Lower lobe of right lung (tissue), 2 donors: ENCODE data around the gene RPA3. TPM values are rescaled to one million over a fixed set of nuclear protein-coding genes. Genes with fewer than 3 reads are reported as not detected.
A peak's percentile ranks its signal among the peaks of the same experiment; 100 is the strongest.

Source experiments
- ATAC-seq, 2 donors: fragments of 200-7000 bp; cut with Tn5 transposase; one replicate each; pipeline ENCODE4 v1.9.1; 2020 to 2022; ENCODE audit warnings: mild to moderate bottlenecking in 2 of 2, moderate library complexity in 2 of 2
- DNase-seq: peaks from one replicate; pipeline ENCODE4 v3.0.0-alpha.2; 2020
- H3K27ac ChIP-seq: fragments of 200-600 bp; one replicate; pipeline ENCODE4 v1.8.0; 2022
- H3K27me3 ChIP-seq: fragments of 200-600 bp; one replicate; pipeline ENCODE4 v1.8.0; 2022; ENCODE audit warnings: low read depth
- H3K36me3 ChIP-seq: fragments of 200-600 bp; one replicate; pipeline ENCODE4 v1.8.0; 2022; ENCODE audit warnings: mild to moderate bottlenecking
- H3K4me1 ChIP-seq: fragments of 200-600 bp; one replicate; pipeline ENCODE4 v1.8.0; 2022
- H3K4me3 ChIP-seq: fragments of 200-600 bp; one replicate; pipeline ENCODE4 v1.8.0; 2022; ENCODE audit warnings: mild to moderate bottlenecking
- H3K9me3 ChIP-seq: fragments of 200-600 bp; one replicate; pipeline ENCODE4 v1.8.0; 2022
- CTCF ChIP-seq: fragments of 200-600 bp; IDR thresholded peaks from one replicate; pipeline ENCODE4 v1.8.0; 2022; ENCODE audit warnings: antibody characterized with exemption, mild to moderate bottlenecking
- intact Hi-C: fragments of 100-400 bp; cut with DNase I; formaldehyde crosslinking; loops from one replicate; pipeline ENCODE4 v1.11.0; 2022
- total RNA-seq: library from RNA; stranded (reverse); fragmentation: NEBNext Ultra II Directional; extraction: Animal tissue kit (Norgen Biotek cat#: 25700); gene quantifications from one replicate; pipeline ENCODE4 v1.2.1, GENCODE V29; 2021
- donor health status: DM: no; HTN: yes; CAD: no; lungs with severe emphysema.

The RPA3 gene
- total RNA-seq, 1 donor from 2014 or later: 27.4 TPM

- H3K9me3 ChIP-seq: no peaks in the 10 kb centered on the region
- H3K36me3 ChIP-seq: no peaks in the 10 kb centered on the region
- H3K27ac ChIP-seq: peak overlapping the region; percentile 16
- H3K27me3 ChIP-seq: no peaks in the 10 kb centered on the region
- ATAC-seq (no peak), DNase-seq (no peak)
- no peak for TF ChIP-seq CTCF
- intact Hi-C loops: no loop called here
- peaks cover 16% of the 10 kb centered on the region for H3K4me1 ChIP-seq
- peak overlapping the region; percentile 4 for H3K4me3 ChIP-seq
Measured at GRCh38 chr7:7688310-7688709, 30.1 kb downstream of the RPA3 start.

- Histone ChIP-seq H3K4me1 (peaks cover 16% of the 10 kb centered on the region), H3K36me3 (no peaks in the 10 kb centered on the region), H3K4me3 (peak overlapping the region; percentile 4), H3K9me3 (no peaks in the 10 kb centered on the region), H3K27me3 (no peaks in the 10 kb centered on the region), H3K27ac (peak overlapping the region; percentile 16)
- intact Hi-C loops: no loop called here
- DNase-seq (no peak), ATAC-seq (no peak)
- no peak for TF ChIP-seq CTCF
Measured at GRCh38 chr7:7687800-7688199, 30.6 kb downstream of the RPA3 start.

GRCh38 chr7:7686811-7687508 lies 31.4 kb downstream of the RPA3 start:
- no peaks in the 10 kb centered on the region for H3K27me3 ChIP-seq
- H3K27ac ChIP-seq: no peak overlapping the region
- no peak for ATAC-seq
- H3K36me3 ChIP-seq: no peaks in the 10 kb centered on the region
- no peak for TF ChIP-seq CTCF
- H3K4me3 ChIP-seq: no peak overlapping the region
- no peak for DNase-seq
- intact Hi-C loops: no loop called here
- H3K9me3 ChIP-seq: no peaks in the 10 kb centered on the region
- peaks cover 18% of the 10 kb centered on the region for H3K4me1 ChIP-seq

GRCh38 chr7:7682861-7683260 lies 35.5 kb downstream of the RPA3 start:
- Histone ChIP-seq H3K4me3 (no peak overlapping the region), H3K27ac (peak overlapping the region; percentile 8), H3K36me3 (no peaks in the 10 kb centered on the region), H3K9me3 (peaks cover 2% of the 10 kb centered on the region), H3K4me1 (peaks cover 27% of the 10 kb centered on the region), H3K27me3 (no peaks in the 10 kb centered on the region)
- intact Hi-C loops: loop anchor here (5.0 kb wide), 1 partner anchor 79 kb away; no protein-coding TSS in a partner anchor
- TF ChIP-seq CTCF: no peak
- DNase-seq: no peak
- peak in 1 of 2 donors; percentile 64 for ATAC-seq

- Histone ChIP-seq H3K27ac (peak overlapping the region; percentile 19), H3K36me3 (no peaks in the 10 kb centered on the region), H3K27me3 (no peaks in the 10 kb centered on the region), H3K4me1 (peaks cover 18% of the 10 kb centered on the region), H3K4me3 (no peak overlapping the region), H3K9me3 (peaks cover 3% of the 10 kb centered on the region)
- TF ChIP-seq CTCF: no peak
- DNase-seq (no peak), ATAC-seq (no peak)
- intact Hi-C loops: loop anchor here (5.0 kb wide), 1 partner anchor 80 kb away; no protein-coding TSS in a partner anchor
Measured at GRCh38 chr7:7681936-7682329, 36.5 kb downstream of the RPA3 start.
